ENCODE data around the gene TGFB2.

TGFB2 gene

GRCh38 chr1:218330043-218330623 is 15.0 kb upstream of the TGFB2 start:
- in situ Hi-C loops (cut with MboI; ENCODE audit: low sequenced_read_pairs): loop anchor here (25.0 kb wide), 1 partner anchor 1057 kb away; no protein-coding TSS in a partner anchor

- in situ Hi-C loops (cut with MboI; ENCODE audit: low sequenced_read_pairs): loop anchor here (25.0 kb wide), 1 partner anchor 1055 kb away; no protein-coding TSS in a partner anchor
Measured at GRCh38 chr1:218332416-218332815, 12.7 kb upstream of the TGFB2 start.

GRCh38 chr1:218336328-218336727 is 8.8 kb upstream of the TGFB2 start:
- in situ Hi-C loops (cut with MboI; ENCODE audit: low sequenced_read_pairs): loop anchor here (25.0 kb wide), 1 partner anchor 1051 kb away; no protein-coding TSS in a partner anchor

GRCh38 chr1:218339267-218339831 is 5.8 kb upstream of the TGFB2 start:
- in situ Hi-C loops (cut with MboI; ENCODE audit: low sequenced_read_pairs): loop anchor here (25.0 kb wide), 1 partner anchor 1048 kb away; no protein-coding TSS in a partner anchor

GRCh38 chr1:218341325-218341724 is 3.8 kb upstream of the TGFB2 start:
- in situ Hi-C loops (cut with MboI; ENCODE audit: low sequenced_read_pairs): loop anchor here (25.0 kb wide), 1 partner anchor 1046 kb away; no protein-coding TSS in a partner anchor

GRCh38 chr1:218342091-218342490 is 3.0 kb upstream of the TGFB2 start:
- in situ Hi-C loops (cut with MboI; ENCODE audit: low sequenced_read_pairs): loop anchor here (25.0 kb wide), 1 partner anchor 1045 kb away; no protein-coding TSS in a partner anchor

DNA sequence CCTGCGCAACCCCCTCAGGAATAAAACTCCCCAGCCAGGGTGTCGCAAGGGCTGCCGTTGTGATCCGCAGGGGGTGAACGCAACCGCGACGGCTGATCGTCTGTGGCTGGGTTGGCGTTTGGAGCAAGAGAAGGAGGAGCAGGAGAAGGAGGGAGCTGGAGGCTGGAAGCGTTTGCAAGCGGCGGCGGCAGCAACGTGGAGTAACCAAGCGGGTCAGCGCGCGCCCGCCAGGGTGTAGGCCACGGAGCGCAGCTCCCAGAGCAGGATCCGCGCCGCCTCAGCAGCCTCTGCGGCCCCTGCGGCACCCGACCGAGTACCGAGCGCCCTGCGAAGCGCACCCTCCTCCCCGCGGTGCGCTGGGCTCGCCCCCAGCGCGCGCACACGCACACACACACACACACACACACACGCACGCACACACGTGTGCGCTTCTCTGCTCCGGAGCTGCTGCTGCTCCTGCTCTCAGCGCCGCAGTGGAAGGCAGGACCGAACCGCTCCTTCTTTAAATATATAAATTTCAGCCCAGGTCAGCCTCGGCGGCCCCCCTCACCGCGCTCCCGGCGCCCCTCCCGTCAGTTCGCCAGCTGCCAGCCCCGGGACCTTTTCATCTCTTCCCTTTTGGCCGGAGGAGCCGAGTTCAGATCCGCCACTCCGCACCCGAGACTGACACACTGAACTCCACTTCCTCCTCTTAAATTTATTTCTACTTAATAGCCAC is 696 bp downstream of the TGFB2 start:
- in situ Hi-C loops (cut with MboI; ENCODE audit: low sequenced_read_pairs): loop anchor here (25.0 kb wide), 1 partner anchor 1041 kb away; no protein-coding TSS in a partner anchor

DNA sequence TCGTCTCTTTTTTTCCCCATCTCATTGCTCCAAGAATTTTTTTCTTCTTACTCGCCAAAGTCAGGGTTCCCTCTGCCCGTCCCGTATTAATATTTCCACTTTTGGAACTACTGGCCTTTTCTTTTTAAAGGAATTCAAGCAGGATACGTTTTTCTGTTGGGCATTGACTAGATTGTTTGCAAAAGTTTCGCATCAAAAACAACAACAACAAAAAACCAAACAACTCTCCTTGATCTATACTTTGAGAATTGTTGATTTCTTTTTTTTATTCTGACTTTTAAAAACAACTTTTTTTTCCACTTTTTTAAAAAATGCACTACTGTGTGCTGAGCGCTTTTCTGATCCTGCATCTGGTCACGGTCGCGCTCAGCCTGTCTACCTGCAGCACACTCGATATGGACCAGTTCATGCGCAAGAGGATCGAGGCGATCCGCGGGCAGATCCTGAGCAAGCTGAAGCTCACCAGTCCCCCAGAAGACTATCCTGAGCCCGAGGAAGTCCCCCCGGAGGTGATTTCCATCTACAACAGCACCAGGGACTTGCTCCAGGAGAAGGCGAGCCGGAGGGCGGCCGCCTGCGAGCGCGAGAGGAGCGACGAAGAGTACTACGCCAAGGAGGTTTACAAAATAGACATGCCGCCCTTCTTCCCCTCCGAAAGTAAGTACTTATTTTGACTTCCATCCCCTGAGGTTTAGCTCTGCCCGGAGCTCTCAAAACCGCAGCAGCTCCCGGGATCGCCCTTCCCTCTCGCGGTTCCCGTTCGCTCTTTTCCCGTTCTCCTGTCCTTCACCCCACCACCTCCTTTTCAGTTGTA is 1.5 kb downstream of the TGFB2 start:
- in situ Hi-C loops (cut with MboI; ENCODE audit: low sequenced_read_pairs): loop anchor here (25.0 kb wide), 1 partner anchor 1041 kb away; no protein-coding TSS in a partner anchor

- in situ Hi-C loops (cut with MboI; ENCODE audit: low sequenced_read_pairs): loop anchor here (25.0 kb wide), 1 partner anchor 1040 kb away; no protein-coding TSS in a partner anchor
Measured at GRCh38 chr1:218347336-218347722, 2.2 kb downstream of the TGFB2 start.

DNA sequence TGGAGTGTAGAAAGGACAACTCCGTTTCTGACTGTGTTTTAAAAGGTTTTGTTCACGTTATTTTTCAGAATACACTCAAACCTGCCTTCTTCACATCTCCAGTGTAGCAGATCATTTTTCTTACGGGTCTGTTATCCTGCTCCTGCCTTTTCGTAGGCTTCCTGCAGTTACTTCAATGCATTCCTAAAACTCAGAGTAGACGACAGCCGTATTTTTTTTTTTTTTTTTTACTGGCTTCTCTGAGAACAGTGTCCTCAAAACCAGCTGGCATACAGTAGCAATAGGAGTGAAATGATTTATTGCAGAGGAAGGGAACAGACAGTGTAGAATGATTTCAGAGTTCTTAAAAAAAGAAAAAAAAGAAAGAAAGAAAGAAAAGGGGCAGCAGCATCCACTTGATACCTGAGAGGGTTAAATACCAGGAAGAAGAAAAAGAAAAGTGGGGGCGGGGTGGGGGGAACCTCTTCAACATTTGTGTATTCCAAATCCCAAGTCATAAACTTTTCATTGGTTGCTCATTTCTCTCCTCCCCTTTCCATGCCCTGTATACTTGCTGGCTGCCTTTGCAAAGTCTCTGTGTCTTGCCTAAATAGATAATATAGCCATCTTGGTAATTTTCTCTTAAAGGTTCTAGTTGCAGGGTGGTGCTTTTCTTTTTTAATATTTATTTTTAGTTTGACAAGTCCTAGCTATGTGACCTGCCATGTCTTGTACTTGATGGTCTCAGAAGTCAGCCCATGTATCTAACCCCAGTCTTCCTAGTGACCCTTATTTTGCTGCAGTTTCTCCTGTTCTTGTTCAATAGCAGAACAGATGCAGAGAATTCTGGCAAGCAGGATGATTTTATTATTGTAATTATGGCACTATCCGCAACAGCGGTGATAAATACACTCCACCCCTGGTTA is 2.8 kb downstream of the TGFB2 start:
- in situ Hi-C loops (cut with MboI; ENCODE audit: low sequenced_read_pairs): loop anchor here (25.0 kb wide), 1 partner anchor 1039 kb away; no protein-coding TSS in a partner anchor

GRCh38 chr1:218348628-218349071 is 3.5 kb downstream of the TGFB2 start:
- in situ Hi-C loops (cut with MboI; ENCODE audit: low sequenced_read_pairs): loop anchor here (25.0 kb wide), 1 partner anchor 1039 kb away; no protein-coding TSS in a partner anchor

DNA sequence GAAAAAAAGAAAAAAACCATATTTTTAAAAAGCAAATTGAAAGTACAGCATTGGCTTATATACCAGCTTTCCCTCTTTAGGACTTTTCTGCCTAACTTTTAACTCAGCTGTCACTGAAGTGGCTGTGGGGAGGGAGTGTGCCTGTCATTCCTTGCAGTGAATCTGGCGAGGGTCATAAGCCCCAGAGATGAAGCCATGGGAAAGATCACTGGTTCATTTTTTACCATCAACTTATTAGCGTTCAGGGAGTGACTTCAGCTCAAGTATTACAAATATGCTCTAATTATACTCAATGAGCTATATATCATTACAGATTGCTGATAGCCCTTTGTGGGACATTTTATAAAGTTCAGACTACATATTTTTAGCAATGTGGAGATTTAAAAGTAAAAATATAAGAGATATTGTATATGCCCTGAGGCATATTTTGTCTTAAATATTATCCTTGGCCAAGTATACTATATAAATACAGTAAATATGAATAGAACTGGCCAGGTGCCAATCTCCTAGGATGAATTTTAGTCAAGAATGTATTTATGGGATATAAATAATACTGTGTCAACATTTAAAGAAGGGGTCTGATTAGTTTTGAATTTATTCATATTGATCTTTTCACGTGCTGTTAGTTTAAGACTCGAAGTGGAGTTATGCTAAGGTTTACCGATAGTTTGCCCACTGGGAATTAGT is 4.4 kb downstream of the TGFB2 start:
- in situ Hi-C loops (cut with MboI; ENCODE audit: low sequenced_read_pairs): loop anchor here (25.0 kb wide), 1 partner anchor 1038 kb away; no protein-coding TSS in a partner anchor

DNA sequence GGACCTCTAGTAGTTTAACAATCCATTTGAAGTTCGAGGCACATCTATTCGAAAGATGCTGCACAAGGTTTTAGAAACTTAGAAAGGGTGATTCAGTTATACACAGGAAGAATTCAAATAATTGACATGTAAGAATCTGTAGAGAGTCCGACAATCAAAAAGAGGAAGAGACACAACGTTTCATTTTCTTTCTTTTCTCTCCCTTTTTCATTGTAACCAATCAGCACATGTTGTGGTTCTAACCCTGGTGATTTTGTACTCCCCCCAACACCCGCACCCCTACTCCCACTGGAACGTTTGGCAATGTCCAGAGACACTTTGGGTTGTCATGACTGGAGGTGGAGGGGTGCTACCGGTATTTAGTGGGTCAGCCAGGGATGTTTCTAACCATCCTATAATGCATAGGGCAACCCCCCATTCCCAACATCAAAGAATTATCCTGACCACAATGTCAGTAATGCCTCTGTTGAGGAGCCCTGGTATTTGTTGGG is 4.9 kb downstream of the TGFB2 start:
- in situ Hi-C loops (cut with MboI; ENCODE audit: low sequenced_read_pairs): no loop called here

GRCh38 chr1:218350801-218351266 is 5.7 kb downstream of the TGFB2 start:
- in situ Hi-C loops (cut with MboI; ENCODE audit: low sequenced_read_pairs): no loop called here

DNA sequence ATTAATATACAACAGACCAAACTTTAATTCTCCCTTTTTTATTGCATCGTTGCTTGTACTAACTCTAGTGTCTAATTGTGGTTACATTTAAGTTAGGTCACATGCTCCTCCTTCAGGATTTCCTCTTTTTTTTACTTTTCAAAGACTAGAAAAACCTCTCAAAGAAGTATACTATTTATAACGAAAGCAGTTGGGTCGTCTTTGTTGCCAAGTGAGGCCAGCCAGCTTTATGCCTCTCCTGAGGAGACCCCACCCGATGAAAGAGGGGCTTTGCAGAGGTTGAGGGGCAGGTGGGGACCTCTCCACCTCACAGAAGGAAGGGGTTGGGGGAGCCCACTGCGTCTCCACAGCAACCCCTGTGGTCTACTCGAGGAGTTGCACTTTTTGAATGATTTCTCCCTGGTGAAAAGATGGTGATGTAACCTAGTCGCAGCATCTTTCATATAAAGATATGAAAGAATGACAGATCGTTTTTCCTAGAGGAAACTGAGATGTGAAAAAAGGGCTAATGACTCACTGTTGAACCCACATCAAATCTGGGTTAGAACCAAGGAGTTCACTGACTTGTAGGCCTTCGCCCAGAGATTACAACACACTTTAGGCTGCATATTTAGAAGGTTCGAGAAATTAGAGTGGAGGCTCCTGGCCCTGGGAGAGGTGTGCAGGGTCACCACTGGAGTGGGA is 6.4 kb downstream of the TGFB2 start:
- in situ Hi-C loops (cut with MboI; ENCODE audit: low sequenced_read_pairs): no loop called here

DNA sequence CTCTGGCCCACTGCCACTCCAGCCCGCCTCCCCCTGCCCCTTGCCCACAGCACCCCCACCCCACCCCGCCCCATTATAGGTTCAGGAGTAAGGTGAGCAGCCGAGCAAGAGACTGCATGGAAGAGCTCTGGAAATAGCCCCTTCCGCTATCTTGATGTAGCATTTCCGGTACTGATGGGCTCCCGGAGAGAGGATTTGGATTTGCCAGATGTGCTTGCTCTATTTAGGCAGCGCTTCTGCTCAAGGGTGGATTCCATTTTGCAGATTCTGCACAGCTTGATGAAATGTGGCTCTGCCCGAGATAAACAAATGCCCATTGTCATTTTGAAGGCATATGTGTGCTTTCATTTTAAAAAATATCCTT is 6.9 kb downstream of the TGFB2 start:
- in situ Hi-C loops (cut with MboI; ENCODE audit: low sequenced_read_pairs): no loop called here

GRCh38 chr1:218353656-218354055 is 8.5 kb downstream of the TGFB2 start:
- in situ Hi-C loops (cut with MboI; ENCODE audit: low sequenced_read_pairs): no loop called here

DNA sequence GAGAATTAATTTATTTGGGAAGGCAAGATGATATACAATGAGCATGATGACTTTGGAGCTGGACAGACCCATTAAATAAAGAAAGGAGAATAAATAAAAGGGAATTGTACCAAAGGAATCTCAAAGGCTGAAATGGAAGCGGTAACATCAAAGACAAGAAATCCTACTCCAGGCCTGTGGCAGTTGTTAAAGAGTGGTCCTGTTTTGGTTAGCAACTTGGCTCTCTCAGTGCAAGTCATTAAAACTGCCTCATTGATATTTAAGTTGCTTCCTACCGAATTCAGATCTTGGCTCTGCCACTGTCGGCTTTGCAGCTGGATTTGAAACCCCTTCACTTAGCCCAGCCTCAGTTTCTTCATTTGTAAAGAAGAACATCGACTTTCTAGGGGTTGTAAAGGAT is 10.1 kb downstream of the TGFB2 start:
- in situ Hi-C loops (cut with MboI; ENCODE audit: low sequenced_read_pairs): no loop called here
